ENCODE results near the gene EPHA6.

EPHA6 gene

GRCh38 chr3:97278506-97278905 lies 464.1 kb downstream of the EPHA6 start:
- DNase-seq (ENCODE audit: low read depth): no peak

GRCh38 chr3:97291901-97292300 lies 477.5 kb downstream of the EPHA6 start:
- no peak for DNase-seq (ENCODE audit: low read depth)

GRCh38 chr3:97293596-97294131 lies 479.3 kb downstream of the EPHA6 start:
- no peak for DNase-seq (ENCODE audit: low read depth)

GRCh38 chr3:97297032-97297431 lies 482.6 kb downstream of the EPHA6 start:
- DNase-seq (ENCODE audit: low read depth): no peak

GRCh38 chr3:97301114-97301513 lies 486.7 kb downstream of the EPHA6 start:
- DNase-seq (ENCODE audit: low read depth): no peak

GRCh38 chr3:97306226-97306625 lies 491.8 kb downstream of the EPHA6 start:
- DNase-seq (ENCODE audit: low read depth): no peak

- DNase-seq (ENCODE audit: low read depth): no peak
These were observed 524.0 kb downstream of the EPHA6 start for GRCh38 chr3:97338375-97338774.

GRCh38 chr3:97340940-97341339 lies 526.5 kb downstream of the EPHA6 start:
- no peak for DNase-seq (ENCODE audit: low read depth)

GRCh38 chr3:97347780-97348179 lies 533.4 kb downstream of the EPHA6 start:
- DNase-seq (ENCODE audit: low read depth): no peak

GRCh38 chr3:97350971-97351370 lies 536.6 kb downstream of the EPHA6 start:
- no peak for DNase-seq (ENCODE audit: low read depth)

GRCh38 chr3:97353176-97353575 lies 538.8 kb downstream of the EPHA6 start:
- no peak for DNase-seq (ENCODE audit: low read depth)

- no peak for DNase-seq (ENCODE audit: low read depth)
These were observed 545.6 kb downstream of the EPHA6 start for GRCh38 chr3:97359977-97360376.

GRCh38 chr3:97360804-97361203 lies 546.4 kb downstream of the EPHA6 start:
- no peak for DNase-seq (ENCODE audit: low read depth)

GRCh38 chr3:97384583-97384982 lies 570.2 kb downstream of the EPHA6 start:
- no peak for DNase-seq (ENCODE audit: low read depth)

GRCh38 chr3:97388774-97389173 lies 574.4 kb downstream of the EPHA6 start:
- DNase-seq (ENCODE audit: low read depth): no peak

GRCh38 chr3:97389936-97390335 lies 575.5 kb downstream of the EPHA6 start:
- no peak for DNase-seq (ENCODE audit: low read depth)

GRCh38 chr3:97391167-97391566 lies 576.8 kb downstream of the EPHA6 start:
- DNase-seq (ENCODE audit: low read depth): no peak

- no peak for DNase-seq (ENCODE audit: low read depth)
These were observed 595.2 kb downstream of the EPHA6 start for GRCh38 chr3:97409612-97410011.

- no peak for DNase-seq (ENCODE audit: low read depth)
These were observed 607.2 kb downstream of the EPHA6 start for GRCh38 chr3:97421565-97421964.

- DNase-seq (ENCODE audit: low read depth): no peak
These were observed 610.6 kb downstream of the EPHA6 start for GRCh38 chr3:97425002-97425401.

- no peak for DNase-seq (ENCODE audit: low read depth)
These were observed 616.2 kb downstream of the EPHA6 start for GRCh38 chr3:97430601-97431000.

GRCh38 chr3:97432914-97433313 lies 618.5 kb downstream of the EPHA6 start:
- no peak for DNase-seq (ENCODE audit: low read depth)

- no peak for DNase-seq (ENCODE audit: low read depth)
These were observed 623.7 kb downstream of the EPHA6 start for GRCh38 chr3:97438131-97438530.

- DNase-seq (ENCODE audit: low read depth): no peak
These were observed 625.0 kb downstream of the EPHA6 start for GRCh38 chr3:97439373-97439772.

- no peak for DNase-seq (ENCODE audit: low read depth)
These were observed 649.6 kb downstream of the EPHA6 start for GRCh38 chr3:97464035-97464434.
